ENCODE measurements around the gene CYBC1.

CYBC1 gene
- 76.8 to 112 (median 77.5) reads per million in 3 donors for total RNA-seq

GRCh38 chr17:82450357-82451106, at the start of gene CYBC1:
TSS of gene CYBC1 (minus strand) at chr17:82450752. CDS start at chr17:82449254, 1,498 bp downstream.
- Histone ChIP-seq H3K4me3 (ENCODE audit: insufficient read depth, low read depth, low read length, poor library complexity, severe bottlenecking) (peak within 1 kb of the TSS; percentile 93), H3K9me3 (ENCODE audit: control insufficient read depth, low read length) (no peaks in the 10 kb centered on the region), H3K27me3 (replicated peaks; ENCODE audit: control insufficient read depth, insufficient read depth, low read length, poor library complexity, severe bottlenecking) (no peaks in the 10 kb centered on the region), H3K4me1 (ENCODE audit: control insufficient read depth, insufficient read depth, low read length, poor library complexity, severe bottlenecking) (peaks cover 14% of the 10 kb centered on the region), H3K36me3 (ENCODE audit: control insufficient read depth, insufficient read depth, low read length) (peaks cover 13% of the 10 kb centered on the region), H3K27ac (ENCODE audit: insufficient read depth, low read length, poor library complexity, severe bottlenecking) (peak within 1 kb of the TSS; percentile 92)
- peak; percentile 89 to 93 (median 93) for DNase-seq

- H3K27me3 ChIP-seq (replicated peaks; ENCODE audit: control insufficient read depth, insufficient read depth, low read length, poor library complexity, severe bottlenecking): no peaks in the 10 kb centered on the region
- DNase-seq: peak; percentile 36 to 45 (median 39)
- peak overlapping the region; percentile 57 for H3K4me3 ChIP-seq (ENCODE audit: insufficient read depth, low read depth, low read length, poor library complexity, severe bottlenecking)
- H3K36me3 ChIP-seq (ENCODE audit: control insufficient read depth, insufficient read depth, low read length): no peaks in the 10 kb centered on the region
- H3K4me1 ChIP-seq (ENCODE audit: control insufficient read depth, insufficient read depth, low read length, poor library complexity, severe bottlenecking): peaks cover 6% of the 10 kb centered on the region
- peak overlapping the region; percentile 57 for H3K27ac ChIP-seq (ENCODE audit: insufficient read depth, low read length, poor library complexity, severe bottlenecking)
- no peaks in the 10 kb centered on the region for H3K9me3 ChIP-seq (ENCODE audit: control insufficient read depth, low read length)
These were observed 47.2 kb upstream of the CYBC1 start for GRCh38 chr17:82497483-82498405.

GRCh38 chr17:82496529-82497434, 46.2 kb upstream of the CYBC1 start:
- H3K27me3 ChIP-seq (replicated peaks; ENCODE audit: control insufficient read depth, insufficient read depth, low read length, poor library complexity, severe bottlenecking): no peaks in the 10 kb centered on the region
- H3K4me1 ChIP-seq (ENCODE audit: control insufficient read depth, insufficient read depth, low read length, poor library complexity, severe bottlenecking): peaks cover 6% of the 10 kb centered on the region
- H3K4me3 ChIP-seq (ENCODE audit: insufficient read depth, low read depth, low read length, poor library complexity, severe bottlenecking): peak overlapping the region; percentile 63
- peak; percentile 72 to 90 (median 84) for DNase-seq
- no peaks in the 10 kb centered on the region for H3K9me3 ChIP-seq (ENCODE audit: control insufficient read depth, low read length)
- H3K36me3 ChIP-seq (ENCODE audit: control insufficient read depth, insufficient read depth, low read length): no peaks in the 10 kb centered on the region
- peak overlapping the region; percentile 66 for H3K27ac ChIP-seq (ENCODE audit: insufficient read depth, low read length, poor library complexity, severe bottlenecking)

GRCh38 chr17:82495844-82496528, 45.4 kb upstream of the CYBC1 start:
- H3K27me3 ChIP-seq (replicated peaks; ENCODE audit: control insufficient read depth, insufficient read depth, low read length, poor library complexity, severe bottlenecking): no peaks in the 10 kb centered on the region
- H3K27ac ChIP-seq (ENCODE audit: insufficient read depth, low read length, poor library complexity, severe bottlenecking): peak overlapping the region; percentile 66
- H3K4me1 ChIP-seq (ENCODE audit: control insufficient read depth, insufficient read depth, low read length, poor library complexity, severe bottlenecking): peaks cover 6% of the 10 kb centered on the region
- DNase-seq: no peak
- no peaks in the 10 kb centered on the region for H3K9me3 ChIP-seq (ENCODE audit: control insufficient read depth, low read length)
- no peaks in the 10 kb centered on the region for H3K36me3 ChIP-seq (ENCODE audit: control insufficient read depth, insufficient read depth, low read length)
- H3K4me3 ChIP-seq (ENCODE audit: insufficient read depth, low read depth, low read length, poor library complexity, severe bottlenecking): no peak overlapping the region

- Histone ChIP-seq H3K36me3 (ENCODE audit: control insufficient read depth, insufficient read depth, low read length) (no peaks in the 10 kb centered on the region), H3K9me3 (ENCODE audit: control insufficient read depth, low read length) (no peaks in the 10 kb centered on the region), H3K4me1 (ENCODE audit: control insufficient read depth, insufficient read depth, low read length, poor library complexity, severe bottlenecking) (peaks cover 6% of the 10 kb centered on the region), H3K27me3 (replicated peaks; ENCODE audit: control insufficient read depth, insufficient read depth, low read length, poor library complexity, severe bottlenecking) (no peaks in the 10 kb centered on the region), H3K4me3 (ENCODE audit: insufficient read depth, low read depth, low read length, poor library complexity, severe bottlenecking) (no peak overlapping the region), H3K27ac (ENCODE audit: insufficient read depth, low read length, poor library complexity, severe bottlenecking) (peak overlapping the region; percentile 5)
- peak; percentile 70 to 79 (median 78) for DNase-seq
These were observed 43.9 kb upstream of the CYBC1 start for GRCh38 chr17:82494236-82495055.

- Histone ChIP-seq H3K9me3 (ENCODE audit: control insufficient read depth, low read length) (no peaks in the 10 kb centered on the region), H3K4me1 (ENCODE audit: control insufficient read depth, insufficient read depth, low read length, poor library complexity, severe bottlenecking) (peaks cover 6% of the 10 kb centered on the region), H3K36me3 (ENCODE audit: control insufficient read depth, insufficient read depth, low read length) (no peaks in the 10 kb centered on the region), H3K4me3 (ENCODE audit: insufficient read depth, low read depth, low read length, poor library complexity, severe bottlenecking) (no peak overlapping the region), H3K27me3 (replicated peaks; ENCODE audit: control insufficient read depth, insufficient read depth, low read length, poor library complexity, severe bottlenecking) (no peaks in the 10 kb centered on the region), H3K27ac (ENCODE audit: insufficient read depth, low read length, poor library complexity, severe bottlenecking) (no peak overlapping the region)
- no peak for DNase-seq
These were observed 42.8 kb upstream of the CYBC1 start for GRCh38 chr17:82493226-82493781.

- Histone ChIP-seq H3K36me3 (ENCODE audit: control insufficient read depth, insufficient read depth, low read length) (no peaks in the 10 kb centered on the region), H3K27ac (ENCODE audit: insufficient read depth, low read length, poor library complexity, severe bottlenecking) (no peak overlapping the region), H3K4me1 (ENCODE audit: control insufficient read depth, insufficient read depth, low read length, poor library complexity, severe bottlenecking) (peaks cover 3% of the 10 kb centered on the region), H3K9me3 (ENCODE audit: control insufficient read depth, low read length) (no peaks in the 10 kb centered on the region), H3K27me3 (replicated peaks; ENCODE audit: control insufficient read depth, insufficient read depth, low read length, poor library complexity, severe bottlenecking) (no peaks in the 10 kb centered on the region), H3K4me3 (ENCODE audit: insufficient read depth, low read depth, low read length, poor library complexity, severe bottlenecking) (no peak overlapping the region)
- no peak for DNase-seq
These were observed 42.2 kb upstream of the CYBC1 start for GRCh38 chr17:82492643-82493225.

- no peaks in the 10 kb centered on the region for H3K36me3 ChIP-seq (ENCODE audit: control insufficient read depth, insufficient read depth, low read length)
- DNase-seq: no peak
- H3K4me3 ChIP-seq (ENCODE audit: insufficient read depth, low read depth, low read length, poor library complexity, severe bottlenecking): no peak overlapping the region
- peaks cover 4% of the 10 kb centered on the region for H3K4me1 ChIP-seq (ENCODE audit: control insufficient read depth, insufficient read depth, low read length, poor library complexity, severe bottlenecking)
- no peak overlapping the region for H3K27ac ChIP-seq (ENCODE audit: insufficient read depth, low read length, poor library complexity, severe bottlenecking)
- H3K27me3 ChIP-seq (replicated peaks; ENCODE audit: control insufficient read depth, insufficient read depth, low read length, poor library complexity, severe bottlenecking): no peaks in the 10 kb centered on the region
- H3K9me3 ChIP-seq (ENCODE audit: control insufficient read depth, low read length): no peaks in the 10 kb centered on the region
These were observed 41.0 kb upstream of the CYBC1 start for GRCh38 chr17:82491533-82491932.

Data from effector memory CD4-positive, alpha-beta T cell (primary cell).